OCI-LY1 (cell line): ENCODE data around the gene PNRC2.

ENCODE experiments used
- H2AFZ ChIP-seq: fragments of 200-600 bp; sonication (generic), shearing (Covaris generic); 2 replicates; pipeline ENCODE4 v1.6.0; 2014; ENCODE audit warnings: antibody characterized with exemption, mild to moderate bottlenecking, low read length
- H3F3A ChIP-seq: fragments of 200-600 bp; sonication (generic), shearing (Covaris generic); 2 replicates; pipeline ENCODE4 v1.6.0; 2014; ENCODE audit warnings: mild to moderate bottlenecking, antibody characterized with exemption, low read length, moderate library complexity; ENCODE audit not compliant: insufficient read depth
- H3K27ac ChIP-seq: fragments of 200-600 bp; sonication (generic); 2 replicates; pipeline ENCODE4 v1.5.1; 2014; ENCODE audit warnings: low read length, mixed run types, mild to moderate bottlenecking, low read depth; ENCODE audit not compliant: poor library complexity, severe bottlenecking
- H3K27me3 ChIP-seq: fragments of 200-600 bp; sonication (generic); 2 replicates; pipeline ENCODE4 v1.6.0; 2014; ENCODE audit warnings: antibody characterized with exemption, mild to moderate bottlenecking, low read length, moderate library complexity; ENCODE audit not compliant: insufficient read depth
- H3K36me3 ChIP-seq: fragments of 200-600 bp; sonication (generic); 2 replicates; pipeline ENCODE4 v1.6.1; 2014; ENCODE audit warnings: mild to moderate bottlenecking, antibody characterized with exemption, low read length, moderate library complexity, mixed read lengths; ENCODE audit not compliant: insufficient read depth
- H3K4me1 ChIP-seq: fragments of 200-600 bp; sonication (generic); 2 replicates; pipeline ENCODE4 v1.5.1; 2014; ENCODE audit warnings: mild to moderate bottlenecking, low read length, moderate library complexity; ENCODE audit not compliant: insufficient read depth, severe bottlenecking
- H3K4me2 ChIP-seq: fragments of 200-600 bp; sonication (generic), shearing (Covaris generic); 2 replicates; pipeline ENCODE4 v1.6.1; 2014; ENCODE audit warnings: low read length
- H3K4me3 ChIP-seq: fragments of 200-600 bp; sonication (generic); 2 replicates; pipeline ENCODE4 v1.5.1; 2014; ENCODE audit warnings: low read length, low read depth, mild to moderate bottlenecking, mixed read lengths; ENCODE audit not compliant: poor library complexity, severe bottlenecking
- H3K79me2 ChIP-seq: fragments of 200-600 bp; shearing (Covaris generic); 2 replicates; pipeline ENCODE4 v1.6.1; 2016; ENCODE audit warnings: mixed run types, low read length, mixed read lengths; ENCODE audit not compliant: insufficient read depth
- H3K9ac ChIP-seq: fragments of 200-600 bp; sonication (generic), shearing (Covaris generic); 2 replicates; pipeline ENCODE4 v1.6.1; 2014; ENCODE audit warnings: mild to moderate bottlenecking, low read length, mixed read lengths
- H3K9me2 ChIP-seq: fragments of 200-600 bp; sonication (generic), shearing (Covaris generic); 2 replicates; pipeline ENCODE4 v1.6.1; 2014; ENCODE audit warnings: low read depth, mild to moderate bottlenecking, low read length, mixed read lengths
- H3K9me3 ChIP-seq: fragments of 200-600 bp; shearing (Covaris generic); 2 replicates; pipeline ENCODE4 v1.6.1; 2014; ENCODE audit warnings: low read length, mixed read lengths
- H4K20me1 ChIP-seq: fragments of 200-600 bp; sonication (generic), shearing (Covaris generic); 2 replicates; pipeline ENCODE4 v1.6.0; 2016; ENCODE audit warnings: mild to moderate bottlenecking, low read length; ENCODE audit not compliant: insufficient read depth
- EZH2 ChIP-seq: fragments of 200-600 bp; sonication (generic), shearing (Covaris generic); IDR thresholded peaks from 2 replicates; pipeline ENCODE4 v1.8.0; 2017; ENCODE audit warnings: borderline replicate concordance, mixed run types, mild to moderate bottlenecking, antibody characterized with exemption, low read length, moderate library complexity, mixed read lengths
- TF ChIP-seq, protein P1 (sequence below): fragments of 200-600 bp; sonication (generic), shearing (Covaris generic); IDR thresholded peaks from 2 replicates; pipeline ENCODE4 v1.5.1; 2017; ENCODE audit warnings: mild to moderate bottlenecking, antibody characterized with exemption, low read length, moderate library complexity, mixed read lengths

Gene PNRC2

DNA sequence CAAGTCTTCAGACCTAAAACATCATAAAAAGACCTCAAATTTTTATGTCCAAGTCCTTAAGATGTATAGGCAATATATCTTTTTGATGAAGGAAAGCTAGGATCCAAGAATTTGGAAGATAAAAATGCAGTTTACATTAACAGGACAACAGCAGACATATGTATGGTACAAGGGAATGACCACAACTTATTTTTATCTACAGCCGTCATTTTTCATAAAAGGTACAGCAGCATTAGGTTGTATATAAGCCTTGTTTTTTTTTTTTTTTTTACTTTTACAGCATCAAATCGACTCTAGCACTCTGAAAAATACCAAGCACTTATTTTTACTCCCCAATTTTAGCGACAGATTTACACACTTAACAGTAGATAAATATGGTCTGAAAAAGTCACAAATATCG is 19.2 kb downstream of the PNRC2 start:
- TF ChIP-seq, protein P1, sequence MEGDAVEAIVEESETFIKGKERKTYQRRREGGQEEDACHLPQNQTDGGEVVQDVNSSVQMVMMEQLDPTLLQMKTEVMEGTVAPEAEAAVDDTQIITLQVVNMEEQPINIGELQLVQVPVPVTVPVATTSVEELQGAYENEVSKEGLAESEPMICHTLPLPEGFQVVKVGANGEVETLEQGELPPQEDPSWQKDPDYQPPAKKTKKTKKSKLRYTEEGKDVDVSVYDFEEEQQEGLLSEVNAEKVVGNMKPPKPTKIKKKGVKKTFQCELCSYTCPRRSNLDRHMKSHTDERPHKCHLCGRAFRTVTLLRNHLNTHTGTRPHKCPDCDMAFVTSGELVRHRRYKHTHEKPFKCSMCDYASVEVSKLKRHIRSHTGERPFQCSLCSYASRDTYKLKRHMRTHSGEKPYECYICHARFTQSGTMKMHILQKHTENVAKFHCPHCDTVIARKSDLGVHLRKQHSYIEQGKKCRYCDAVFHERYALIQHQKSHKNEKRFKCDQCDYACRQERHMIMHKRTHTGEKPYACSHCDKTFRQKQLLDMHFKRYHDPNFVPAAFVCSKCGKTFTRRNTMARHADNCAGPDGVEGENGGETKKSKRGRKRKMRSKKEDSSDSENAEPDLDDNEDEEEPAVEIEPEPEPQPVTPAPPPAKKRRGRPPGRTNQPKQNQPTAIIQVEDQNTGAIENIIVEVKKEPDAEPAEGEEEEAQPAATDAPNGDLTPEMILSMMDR = no peak
- TF ChIP-seq EZH2 = no peak
- Histone ChIP-seq H3K4me1 (peaks cover 61% of the 10 kb centered on the region), H3K27ac (peak overlapping the region; percentile 95), H3K4me3 (peak overlapping the region; percentile 97), H3K9ac (peak overlapping the region; percentile 94), H3K36me3 (peaks cover 59% of the 10 kb centered on the region), H3F3A (no peaks in the 10 kb centered on the region), H3K9me3 (no peaks in the 10 kb centered on the region), H2AFZ (no peak overlapping the region), H3K79me2 (peaks cover 60% of the 10 kb centered on the region), H3K9me2 (no peaks in the 10 kb centered on the region), H4K20me1 (no peaks in the 10 kb centered on the region), H3K4me2 (peak overlapping the region; percentile 90), H3K27me3 (no peaks in the 10 kb centered on the region)

DNA sequence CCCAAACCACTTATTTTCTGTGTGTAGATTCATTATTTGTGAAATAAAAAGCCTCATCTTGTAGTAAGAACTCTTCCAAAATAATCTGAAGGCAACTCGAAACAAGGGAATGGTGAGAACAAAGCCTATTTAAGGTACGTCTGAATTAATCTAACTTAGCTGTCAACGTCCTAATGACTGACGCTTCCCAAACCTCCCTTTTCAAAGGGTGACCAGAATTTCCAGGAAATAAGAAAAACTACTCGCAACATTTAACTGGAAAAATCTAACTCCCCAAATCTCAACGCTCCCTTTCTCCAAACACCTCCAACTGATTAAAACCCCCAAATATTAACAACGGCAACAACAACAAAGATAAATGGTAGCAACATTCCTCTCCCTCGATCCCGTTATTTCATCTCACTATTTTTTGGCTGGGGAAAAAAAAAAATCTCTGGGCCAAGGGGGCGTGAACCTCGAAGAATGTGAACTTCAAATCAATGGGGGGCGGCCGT is 19.8 kb downstream of the PNRC2 start:
- Histone ChIP-seq H3K9me2 (no peaks in the 10 kb centered on the region), H3K4me2 (peak overlapping the region; percentile 90), H3K36me3 (peaks cover 53% of the 10 kb centered on the region), H3K9me3 (no peaks in the 10 kb centered on the region), H3K79me2 (peaks cover 54% of the 10 kb centered on the region), H3K9ac (peak overlapping the region; percentile 94), H3K4me3 (peak overlapping the region; percentile 97), H3K27ac (peak overlapping the region; percentile 95), H3F3A (no peaks in the 10 kb centered on the region), H2AFZ (no peak overlapping the region), H4K20me1 (no peaks in the 10 kb centered on the region), H3K27me3 (no peaks in the 10 kb centered on the region), H3K4me1 (peaks cover 57% of the 10 kb centered on the region)
- TF ChIP-seq, protein P1 = no peak
- no peak for TF ChIP-seq EZH2

DNA sequence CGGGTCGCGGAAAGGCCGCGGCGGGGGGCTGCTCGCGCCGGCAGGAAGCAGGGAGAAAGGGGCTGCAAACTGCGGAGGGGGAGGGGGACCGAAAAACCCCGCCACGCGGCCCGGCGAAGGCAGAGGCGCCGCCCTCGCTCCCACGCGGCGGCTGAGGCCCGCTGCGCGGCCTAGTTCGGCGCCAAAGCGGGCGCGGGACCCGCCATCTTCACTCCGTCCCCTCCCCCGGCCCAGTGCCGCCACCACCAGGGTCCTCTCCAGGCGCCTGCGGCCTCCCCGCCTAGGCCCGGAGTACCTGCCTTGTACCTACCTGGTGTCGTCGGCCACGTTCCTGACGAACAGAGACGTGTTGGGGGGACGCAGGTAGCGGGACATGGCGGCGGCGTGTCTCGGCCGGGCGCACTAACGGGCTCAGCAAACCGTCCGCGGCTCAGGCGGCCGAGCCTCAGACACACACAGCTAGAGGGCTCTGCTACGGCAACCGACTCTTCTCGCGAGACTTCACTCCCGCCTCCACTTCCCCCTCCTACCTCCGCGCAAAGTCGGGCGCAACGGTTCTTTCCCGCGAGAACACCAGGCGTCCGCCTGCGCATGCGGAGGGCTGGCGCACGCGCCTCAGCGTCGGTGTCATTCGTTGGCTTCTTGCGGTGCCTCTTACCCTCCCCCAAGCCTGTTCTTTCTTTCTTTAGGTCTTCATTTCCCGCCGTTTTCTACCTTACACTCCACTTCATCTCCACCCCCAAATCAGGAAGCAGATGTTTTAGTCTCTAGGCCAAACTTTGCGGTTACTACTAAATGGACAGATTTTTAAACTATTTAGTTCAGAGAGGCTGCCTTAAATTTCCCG is 20.5 kb downstream of the PNRC2 start, which contains the start of gene SRSF10:
TSS of gene SRSF10 (minus strand) at position 447 of the 847 bp plus-strand sequence. CDS start at position 375, 72 bp downstream.
- Histone ChIP-seq H3K4me3 (peak within 1 kb of the TSS; percentile 97), H3K79me2 (peaks cover 47% of the 10 kb centered on the region), H2AFZ (no peak within 1 kb of the TSS), H3K9me2 (no peaks in the 10 kb centered on the region), H3K27me3 (no peaks in the 10 kb centered on the region), H3K27ac (peak within 1 kb of the TSS; percentile 95), H3K36me3 (peaks cover 46% of the 10 kb centered on the region), H3K4me2 (peak within 1 kb of the TSS; percentile 90), H3F3A (no peaks in the 10 kb centered on the region), H4K20me1 (no peaks in the 10 kb centered on the region), H3K4me1 (peaks cover 52% of the 10 kb centered on the region), H3K9me3 (no peaks in the 10 kb centered on the region), H3K9ac (peak within 1 kb of the TSS; percentile 94)
- no peak for TF ChIP-seq EZH2
- TF ChIP-seq, protein P1 = no peak
